ENCODE results near the gene CSHL1. TPM values are rescaled to one million over a fixed set of nuclear protein-coding genes. Genes with fewer than 3 reads are reported as not detected.

Gene CSHL1
- polyA plus RNA-seq, 4 donors: not detected

DNA sequence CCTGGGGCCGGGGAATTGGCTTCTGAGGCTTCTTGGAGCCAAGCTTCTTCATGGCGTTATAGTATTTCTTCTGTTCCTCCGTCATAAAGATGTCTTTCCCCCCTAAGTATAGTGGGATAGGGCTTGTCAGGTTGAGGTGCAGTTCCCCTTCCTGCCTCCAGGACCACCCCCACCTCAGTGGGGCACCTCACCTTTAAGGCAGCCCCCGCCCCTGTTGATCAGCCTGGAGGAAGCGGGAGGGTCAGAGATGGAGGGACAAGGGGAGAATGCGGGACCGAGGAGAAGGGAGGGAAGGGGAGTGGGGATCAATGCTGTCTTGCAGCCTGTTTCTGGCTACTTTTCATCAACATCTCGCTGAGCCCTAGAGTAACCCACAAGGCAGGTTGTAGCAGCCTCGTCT is 32.7 kb upstream of the CSHL1 start:
- Histone ChIP-seq H3K4me3 (ENCODE audit: low read depth in 1 of 3, low read length in 3 of 3) (no peak overlapping the region), H3K9me3 (ENCODE audit: control insufficient read depth in 2 of 2, insufficient read depth in 1 of 2, low read depth in 1 of 2, low read length in 1 of 2) (no peaks in the 10 kb centered on the region), H3K4me1 (ENCODE audit: control insufficient read depth in 3 of 3, insufficient read depth in 2 of 3, low read depth in 1 of 3, low read length in 2 of 3) (peaks cover 0 to 2% (median 0%) of the 10 kb centered on the region in 3 donors), H3K27ac (ENCODE audit: low read depth in 1 of 3, low read length in 2 of 3) (no peak overlapping the region), H3K36me3 (ENCODE audit: control insufficient read depth in 3 of 3, insufficient read depth in 2 of 3, low read depth in 1 of 3, low read length in 3 of 3) (no peaks in the 10 kb centered on the region), H3K27me3 (ENCODE audit: control insufficient read depth in 3 of 3, insufficient read depth in 3 of 3, low read length in 3 of 3) (no peaks in the 10 kb centered on the region)
- FAIRE-seq (no peak), DNase-seq (no peak)
- 68 to 78% (median 69%) methylated on average over 9 of the region's 9 CpGs for WGBS, 3 donors

DNA sequence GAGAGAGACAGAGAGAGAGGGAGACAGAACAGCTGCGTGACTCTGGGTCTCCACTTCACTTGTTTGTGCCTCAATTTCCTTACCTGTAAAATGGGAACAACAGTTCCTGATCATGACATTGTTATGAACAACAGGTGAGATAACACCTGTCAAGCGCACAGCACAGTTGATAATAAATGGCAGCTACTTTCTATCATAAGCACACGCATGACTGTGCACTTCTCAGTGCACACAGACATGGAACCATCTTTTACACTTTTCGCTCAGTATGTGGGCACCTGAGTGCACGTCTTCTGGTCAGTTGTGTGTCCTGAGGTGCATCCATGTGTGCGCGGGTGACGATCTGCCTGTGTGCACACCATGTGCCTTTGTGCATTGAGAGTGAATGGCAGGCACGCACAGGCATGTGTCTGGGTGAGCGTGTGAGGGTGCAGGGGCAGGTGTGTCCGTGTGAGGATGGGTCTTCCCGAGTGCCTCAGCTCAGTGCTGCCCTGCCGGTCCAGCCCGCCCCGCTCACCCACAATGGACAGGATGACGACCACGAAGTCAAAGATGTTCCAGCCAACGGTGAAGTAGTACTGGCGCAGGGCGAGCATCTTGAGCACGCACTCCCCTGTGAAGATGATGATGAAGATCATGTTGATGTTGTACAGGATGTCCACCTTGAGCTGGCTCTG is 31.4 kb upstream of the CSHL1 start:
- Histone ChIP-seq H3K27ac (ENCODE audit: low read depth in 1 of 3, low read length in 2 of 3) (no peak overlapping the region), H3K4me1 (ENCODE audit: control insufficient read depth in 3 of 3, insufficient read depth in 2 of 3, low read depth in 1 of 3, low read length in 2 of 3) (peaks cover 0 to 2% (median 0%) of the 10 kb centered on the region in 3 donors), H3K36me3 (ENCODE audit: control insufficient read depth in 3 of 3, insufficient read depth in 2 of 3, low read depth in 1 of 3, low read length in 3 of 3) (no peaks in the 10 kb centered on the region), H3K9me3 (ENCODE audit: control insufficient read depth in 2 of 2, insufficient read depth in 1 of 2, low read depth in 1 of 2, low read length in 1 of 2) (no peaks in the 10 kb centered on the region), H3K4me3 (ENCODE audit: low read depth in 1 of 3, low read length in 3 of 3) (no peak overlapping the region), H3K27me3 (ENCODE audit: control insufficient read depth in 3 of 3, insufficient read depth in 3 of 3, low read length in 3 of 3) (no peaks in the 10 kb centered on the region)
- DNase-seq (no peak), FAIRE-seq (no peak)
- WGBS, 3 donors: 90 to 93% (median 92%) methylated on average over 21 of the region's 21 CpGs

DNA sequence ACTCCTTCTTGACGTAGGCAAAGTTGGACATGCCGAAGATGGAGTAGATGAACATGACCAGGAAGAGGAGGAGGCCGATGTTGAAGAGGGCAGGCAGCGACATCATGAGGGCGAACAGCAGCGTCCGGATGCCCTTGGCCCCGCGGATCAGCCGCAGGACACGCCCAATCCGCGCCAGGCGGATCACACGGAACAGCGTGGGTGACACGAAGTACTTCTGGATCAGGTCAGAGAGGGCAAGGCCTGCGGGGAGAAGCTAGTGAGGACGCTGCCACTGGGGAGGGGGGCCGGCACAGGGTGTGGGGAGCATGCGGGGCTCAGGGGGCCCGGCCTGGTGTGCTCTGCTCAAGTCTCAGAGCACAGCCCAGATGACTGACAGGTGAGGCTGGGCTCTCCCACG is 30.7 kb upstream of the CSHL1 start:
- H3K4me1 ChIP-seq (ENCODE audit: control insufficient read depth in 3 of 3, insufficient read depth in 2 of 3, low read depth in 1 of 3, low read length in 2 of 3): peaks cover 0 to 2% (median 0%) of the 10 kb centered on the region in 3 donors
- no peaks in the 10 kb centered on the region for H3K36me3 ChIP-seq (ENCODE audit: control insufficient read depth in 3 of 3, insufficient read depth in 2 of 3, low read depth in 1 of 3, low read length in 3 of 3)
- H3K4me3 ChIP-seq (ENCODE audit: low read depth in 1 of 3, low read length in 3 of 3): no peak overlapping the region
- no peak for FAIRE-seq
- H3K27ac ChIP-seq (ENCODE audit: low read depth in 1 of 3, low read length in 2 of 3): no peak overlapping the region
- DNase-seq: no peak
- no peaks in the 10 kb centered on the region for H3K27me3 ChIP-seq (ENCODE audit: control insufficient read depth in 3 of 3, insufficient read depth in 3 of 3, low read length in 3 of 3)
- 79 to 90% (median 87%) methylated on average over 23 of the region's 23 CpGs for WGBS, 3 donors
- no peaks in the 10 kb centered on the region for H3K9me3 ChIP-seq (ENCODE audit: control insufficient read depth in 2 of 2, insufficient read depth in 1 of 2, low read depth in 1 of 2, low read length in 1 of 2)

DNA sequence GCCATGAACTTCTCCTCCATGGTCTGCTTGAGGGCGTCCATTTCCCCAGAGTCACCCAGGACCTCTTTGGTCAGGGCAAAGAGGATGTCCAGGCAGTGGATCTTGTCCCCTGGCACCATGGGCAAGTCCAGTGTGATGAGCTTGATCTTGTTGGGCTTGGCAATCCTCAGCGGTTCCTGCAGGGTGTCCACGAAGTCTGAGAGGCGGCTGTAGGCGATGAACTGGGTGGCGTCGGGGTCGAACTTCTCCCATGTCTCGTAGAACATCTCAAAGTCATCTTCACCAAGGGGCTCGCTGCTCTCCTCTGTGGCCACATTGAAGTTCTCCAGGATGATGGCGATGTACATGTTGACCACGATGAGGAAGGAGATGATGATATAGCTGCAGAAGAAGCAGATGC is 30.1 kb upstream of the CSHL1 start:
- Histone ChIP-seq H3K27me3 (ENCODE audit: control insufficient read depth in 3 of 3, insufficient read depth in 3 of 3, low read length in 3 of 3) (no peaks in the 10 kb centered on the region), H3K9me3 (ENCODE audit: control insufficient read depth in 2 of 2, insufficient read depth in 1 of 2, low read depth in 1 of 2, low read length in 1 of 2) (no peaks in the 10 kb centered on the region), H3K27ac (ENCODE audit: low read depth in 1 of 3, low read length in 2 of 3) (no peak overlapping the region), H3K4me3 (ENCODE audit: low read depth in 1 of 3, low read length in 3 of 3) (no peak overlapping the region), H3K36me3 (ENCODE audit: control insufficient read depth in 3 of 3, insufficient read depth in 2 of 3, low read depth in 1 of 3, low read length in 3 of 3) (no peaks in the 10 kb centered on the region), H3K4me1 (ENCODE audit: control insufficient read depth in 3 of 3, insufficient read depth in 2 of 3, low read depth in 1 of 3, low read length in 2 of 3) (peaks cover 0 to 2% (median 0%) of the 10 kb centered on the region in 3 donors)
- no peak for FAIRE-seq
- WGBS, 3 donors: 93 to 94% (median 94%) methylated on average over 12 of the region's 12 CpGs
- no peak for DNase-seq

DNA sequence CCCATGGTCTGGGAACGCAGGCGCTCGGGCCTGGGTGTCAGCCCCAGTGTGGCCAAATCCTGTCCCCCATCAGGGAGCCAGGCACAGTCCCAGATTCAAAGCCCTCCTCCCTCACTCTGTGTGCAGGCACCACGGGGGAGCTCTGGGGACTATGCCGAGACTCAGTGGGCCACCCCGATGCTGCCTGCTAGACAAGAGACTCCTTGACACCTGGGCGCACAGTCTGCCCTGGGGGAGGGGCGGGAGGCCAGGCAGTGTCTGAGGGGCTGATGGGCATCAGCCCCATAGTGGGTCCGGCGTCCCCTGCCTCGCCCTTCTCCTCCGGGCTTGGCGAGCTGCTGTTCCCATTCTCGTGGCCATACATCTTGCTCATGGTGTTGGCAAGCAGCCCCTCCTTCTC is 29.5 kb upstream of the CSHL1 start:
- no peaks in the 10 kb centered on the region for H3K9me3 ChIP-seq (ENCODE audit: control insufficient read depth in 2 of 2, insufficient read depth in 1 of 2, low read depth in 1 of 2, low read length in 1 of 2)
- 93 to 96% (median 94%) methylated on average over 14 of the region's 14 CpGs for WGBS, 3 donors

DNA sequence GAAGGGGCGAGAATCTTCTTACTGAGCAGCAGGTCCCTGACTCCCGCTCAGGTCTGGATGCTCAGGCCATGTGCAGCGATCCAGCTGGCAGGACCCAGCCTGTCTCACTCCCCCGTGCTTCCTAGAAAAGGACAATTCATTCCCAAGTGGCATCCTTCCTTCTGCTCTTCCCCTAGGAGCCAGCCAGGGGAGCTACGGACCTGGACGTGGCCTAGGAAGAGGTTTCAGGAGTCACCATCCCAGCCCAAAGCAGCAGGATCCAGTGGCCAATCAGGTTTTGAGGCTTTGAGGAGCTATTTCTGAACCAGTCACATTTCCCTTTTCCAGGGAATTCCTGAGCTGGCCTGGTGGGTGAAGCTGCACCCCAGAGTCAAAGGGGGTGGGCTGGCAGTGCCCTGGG is 28.8 kb upstream of the CSHL1 start:
- no peaks in the 10 kb centered on the region for H3K4me1 ChIP-seq (ENCODE audit: control insufficient read depth in 3 of 3, insufficient read depth in 2 of 3, low read depth in 1 of 3, low read length in 2 of 3)
- FAIRE-seq (no peak), DNase-seq (no peak)
- WGBS, 3 donors: 79 to 86% (median 86%) methylated on average over 6 of the region's 6 CpGs
- H3K4me3 ChIP-seq (ENCODE audit: low read depth in 1 of 3, low read length in 3 of 3): no peak overlapping the region
- no peak overlapping the region for H3K27ac ChIP-seq (ENCODE audit: low read depth in 1 of 3, low read length in 2 of 3)
- H3K9me3 ChIP-seq (ENCODE audit: control insufficient read depth in 2 of 2, insufficient read depth in 1 of 2, low read depth in 1 of 2, low read length in 1 of 2): no peaks in the 10 kb centered on the region
- no peaks in the 10 kb centered on the region for H3K27me3 ChIP-seq (ENCODE audit: control insufficient read depth in 3 of 3, insufficient read depth in 3 of 3, low read length in 3 of 3)
- H3K36me3 ChIP-seq (ENCODE audit: control insufficient read depth in 3 of 3, insufficient read depth in 2 of 3, low read depth in 1 of 3, low read length in 3 of 3): no peaks in the 10 kb centered on the region

More for the DNA sequence above, 29.5 kb upstream of the CSHL1 start:
- Histone ChIP-seq H3K36me3 (ENCODE audit: control insufficient read depth in 3 of 3, insufficient read depth in 2 of 3, low read depth in 1 of 3, low read length in 3 of 3) (no peaks in the 10 kb centered on the region), H3K4me3 (ENCODE audit: low read depth in 1 of 3, low read length in 3 of 3) (no peak overlapping the region), H3K27ac (ENCODE audit: low read depth in 1 of 3, low read length in 2 of 3) (no peak overlapping the region), H3K27me3 (ENCODE audit: control insufficient read depth in 3 of 3, insufficient read depth in 3 of 3, low read length in 3 of 3) (no peaks in the 10 kb centered on the region), H3K4me1 (ENCODE audit: control insufficient read depth in 3 of 3, insufficient read depth in 2 of 3, low read depth in 1 of 3, low read length in 2 of 3) (no peaks in the 10 kb centered on the region)
- DNase-seq (no peak), FAIRE-seq (no peak)

DNA sequence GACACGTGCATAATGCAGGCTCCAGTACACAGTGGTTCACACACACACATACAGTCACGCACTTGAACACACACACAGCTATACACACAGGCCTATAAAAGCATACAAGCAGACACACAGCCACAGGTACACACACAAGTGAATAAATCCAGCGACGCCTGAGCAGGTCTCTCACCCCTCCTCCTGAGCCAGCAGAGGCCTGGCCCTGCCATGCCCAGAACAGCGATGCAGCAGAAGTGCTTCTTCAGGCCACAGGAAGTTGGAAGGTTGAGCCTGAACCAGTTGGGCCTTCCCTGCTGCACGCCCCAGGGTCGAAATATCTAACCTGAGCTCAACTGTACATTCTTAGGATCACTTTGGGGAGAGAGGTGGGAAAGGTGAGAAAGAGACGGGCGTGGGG is 28.3 kb upstream of the CSHL1 start:
- WGBS, 3 donors: 92 to 93% (median 92%) methylated on average over 7 to 9 of the region's 9 CpGs

DNA sequence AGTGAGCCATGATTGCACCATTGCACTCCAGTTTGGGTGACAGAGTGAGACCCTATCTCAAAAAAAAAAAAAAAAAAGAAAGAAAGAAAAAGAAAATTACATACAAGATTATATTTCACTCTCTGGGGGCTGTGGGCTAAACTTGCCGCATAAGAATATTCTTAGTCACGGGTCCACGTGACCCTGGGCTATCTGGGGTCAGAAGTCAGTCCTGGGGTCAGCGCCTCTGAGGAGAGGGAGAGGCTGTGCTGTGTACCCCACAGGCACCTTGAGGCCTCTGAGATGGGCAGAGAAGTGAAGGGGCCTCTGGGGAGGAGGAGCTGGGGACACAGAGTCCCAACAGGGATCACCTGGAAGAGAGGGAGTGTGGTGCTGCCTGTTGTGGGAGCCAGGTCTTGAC is 26.9 kb upstream of the CSHL1 start:
- DNase-seq (no peak), FAIRE-seq (no peak)
- Histone ChIP-seq H3K4me3 (ENCODE audit: low read depth in 1 of 3, low read length in 3 of 3) (no peak overlapping the region), H3K27ac (ENCODE audit: low read depth in 1 of 3, low read length in 2 of 3) (no peak overlapping the region), H3K9me3 (ENCODE audit: control insufficient read depth in 2 of 2, insufficient read depth in 1 of 2, low read depth in 1 of 2, low read length in 1 of 2) (no peaks in the 10 kb centered on the region), H3K36me3 (ENCODE audit: control insufficient read depth in 3 of 3, insufficient read depth in 2 of 3, low read depth in 1 of 3, low read length in 3 of 3) (no peaks in the 10 kb centered on the region), H3K4me1 (ENCODE audit: control insufficient read depth in 3 of 3, insufficient read depth in 2 of 3, low read depth in 1 of 3, low read length in 2 of 3) (no peaks in the 10 kb centered on the region), H3K27me3 (ENCODE audit: control insufficient read depth in 3 of 3, insufficient read depth in 3 of 3, low read length in 3 of 3) (no peaks in the 10 kb centered on the region)
- 86 to 93% (median 87%) methylated on average over 4 of the region's 4 CpGs for WGBS, 3 donors

More for the DNA sequence above, 28.3 kb upstream of the CSHL1 start:
- no peaks in the 10 kb centered on the region for H3K27me3 ChIP-seq (ENCODE audit: control insufficient read depth in 3 of 3, insufficient read depth in 3 of 3, low read length in 3 of 3)
- DNase-seq (no peak), FAIRE-seq (no peak)
- H3K36me3 ChIP-seq (ENCODE audit: control insufficient read depth in 3 of 3, insufficient read depth in 2 of 3, low read depth in 1 of 3, low read length in 3 of 3): no peaks in the 10 kb centered on the region
- no peaks in the 10 kb centered on the region for H3K9me3 ChIP-seq (ENCODE audit: control insufficient read depth in 2 of 2, insufficient read depth in 1 of 2, low read depth in 1 of 2, low read length in 1 of 2)
- H3K27ac ChIP-seq (ENCODE audit: low read depth in 1 of 3, low read length in 2 of 3): no peak overlapping the region
- H3K4me3 ChIP-seq (ENCODE audit: low read depth in 1 of 3, low read length in 3 of 3): no peak overlapping the region
- H3K4me1 ChIP-seq (ENCODE audit: control insufficient read depth in 3 of 3, insufficient read depth in 2 of 3, low read depth in 1 of 3, low read length in 2 of 3): no peaks in the 10 kb centered on the region

DNA sequence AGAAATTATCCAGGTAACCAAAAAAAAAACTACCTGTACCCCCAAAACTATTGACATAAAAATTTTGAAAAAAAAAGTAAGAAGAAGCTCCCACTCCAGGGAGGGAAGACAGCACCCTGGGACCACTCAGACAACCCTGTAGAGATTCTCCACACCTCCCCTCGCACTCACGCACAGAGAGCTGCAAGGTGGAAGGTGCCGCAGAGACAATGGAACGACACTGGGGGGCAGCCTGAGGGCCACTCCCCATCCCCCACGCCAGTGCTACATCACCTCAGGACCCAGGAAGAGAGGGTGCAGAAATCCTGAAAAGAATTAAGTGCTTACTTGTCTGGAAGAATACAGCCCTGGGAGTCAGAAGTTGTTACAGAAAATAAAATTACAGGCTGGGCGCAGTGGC is 26.3 kb upstream of the CSHL1 start:
- no peaks in the 10 kb centered on the region for H3K36me3 ChIP-seq (ENCODE audit: control insufficient read depth in 3 of 3, insufficient read depth in 2 of 3, low read depth in 1 of 3, low read length in 3 of 3)
- no peak overlapping the region for H3K4me3 ChIP-seq (ENCODE audit: low read depth in 1 of 3, low read length in 3 of 3)
- DNase-seq (no peak), FAIRE-seq (no peak)
- no peaks in the 10 kb centered on the region for H3K27me3 ChIP-seq (ENCODE audit: control insufficient read depth in 3 of 3, insufficient read depth in 3 of 3, low read length in 3 of 3)
- 85 to 89% (median 89%) methylated on average over 6 of the region's 6 CpGs for WGBS, 3 donors
- no peaks in the 10 kb centered on the region for H3K9me3 ChIP-seq (ENCODE audit: control insufficient read depth in 2 of 2, insufficient read depth in 1 of 2, low read depth in 1 of 2, low read length in 1 of 2)
- no peak overlapping the region for H3K27ac ChIP-seq (ENCODE audit: low read depth in 1 of 3, low read length in 2 of 3)
- H3K4me1 ChIP-seq (ENCODE audit: control insufficient read depth in 3 of 3, insufficient read depth in 2 of 3, low read depth in 1 of 3, low read length in 2 of 3): peaks cover 0 to 2% (median 0%) of the 10 kb centered on the region in 3 donors
